KMS-11 (cell line): Measurements from ENCODE around the gene UBR2.

Experiments
- H2AFZ ChIP-seq: fragments of 200-600 bp; sonication (generic); 2 replicates; pipeline ENCODE4 v1.6.1; 2016; ENCODE audit warnings: antibody characterized with exemption, mixed run types, low read depth
- H3K27ac ChIP-seq: fragments of 200-600 bp; sonication (generic); 2 replicates; pipeline ENCODE4 v1.6.1; 2016; ENCODE audit warnings: mild to moderate bottlenecking, mixed run types
- H3K27me3 ChIP-seq: fragments of 200-600 bp; sonication (generic); 2 replicates; pipeline ENCODE4 v1.6.1; 2017; ENCODE audit warnings: mild to moderate bottlenecking, low read depth, mixed run types, moderate library complexity; ENCODE audit not compliant: insufficient read depth
- H3K36me3 ChIP-seq: fragments of 200-600 bp; sonication (generic); 2 replicates; pipeline ENCODE4 v1.6.1; 2017; ENCODE audit warnings: mild to moderate bottlenecking, mixed run types; ENCODE audit not compliant: insufficient read depth
- H3K4me1 ChIP-seq: fragments of 200-600 bp; sonication (generic); 2 replicates; pipeline ENCODE4 v1.6.1; 2016; ENCODE audit warnings: mild to moderate bottlenecking, low read depth, mixed run types; ENCODE audit not compliant: poor library complexity, severe bottlenecking
- H3K4me2 ChIP-seq: fragments of 200-600 bp; sonication (generic); 2 replicates; pipeline ENCODE4 v1.7.0; 2016; ENCODE audit warnings: mild to moderate bottlenecking, mixed run types
- H3K4me3 ChIP-seq: fragments of 200-600 bp; sonication (generic); IDR thresholded peaks from 2 replicates; pipeline ENCODE4 v1.6.1; 2017; ENCODE audit warnings: low read depth, low read length, mixed read lengths; ENCODE audit not compliant: insufficient read depth
- H3K79me2 ChIP-seq: fragments of 200-600 bp; sonication (generic); 2 replicates; pipeline ENCODE4 v1.6.1; 2016; ENCODE audit warnings: low read depth, mixed run types; ENCODE audit not compliant: insufficient read depth
- H3K9ac ChIP-seq: fragments of 200-600 bp; sonication (generic); 2 replicates; pipeline ENCODE4 v1.6.1; 2016; ENCODE audit warnings: mild to moderate bottlenecking, mixed run types
- H4K20me1 ChIP-seq: fragments of 200-600 bp; sonication (generic); 2 replicates; pipeline ENCODE4 v1.6.1; 2016; ENCODE audit warnings: mild to moderate bottlenecking, mixed run types; ENCODE audit not compliant: insufficient read depth
- CTCF ChIP-seq: fragments of 200-600 bp; sonication (generic); conservative IDR thresholded peaks from 2 replicates; pipeline ENCODE4 v1.6.1; 2017; ENCODE audit warnings: low read depth, mild to moderate bottlenecking, antibody characterized with exemption, low read length, moderate library complexity, mixed read lengths

UBR2 gene

GRCh38 chr6:42563697-42564505 lies at the start of gene UBR2:
TSS of gene UBR2 (plus strand) at chr6:42564029. CDS start at chr6:42564320, 291 bp downstream.
- peaks cover 20% of the 10 kb centered on the region for H3K4me1 ChIP-seq
- peak; percentile 73 for TF ChIP-seq CTCF
- peaks cover 45% of the 10 kb centered on the region for H3K79me2 ChIP-seq
- no peaks in the 10 kb centered on the region for H4K20me1 ChIP-seq
- no peak within 1 kb of the TSS for H3K4me3 ChIP-seq
- no peaks in the 10 kb centered on the region for H3K36me3 ChIP-seq
- H2AFZ ChIP-seq = peak within 1 kb of the TSS; percentile 51
- peak within 1 kb of the TSS; percentile 97 for H3K4me2 ChIP-seq
- H3K27me3 ChIP-seq = no peaks in the 10 kb centered on the region
- H3K9ac ChIP-seq = peak within 1 kb of the TSS; percentile 76
- peak within 1 kb of the TSS; percentile 71 for H3K27ac ChIP-seq

- no peaks in the 10 kb centered on the region for H3K27me3 ChIP-seq
These were observed 49.1 kb upstream of the UBR2 start for GRCh38 chr6:42514745-42515144.

GRCh38 chr6:42519779-42520178 lies 44.0 kb upstream of the UBR2 start:
- H3K36me3 ChIP-seq = no peaks in the 10 kb centered on the region

More at GRCh38 chr6:42514745-42515144, 49.1 kb upstream of the UBR2 start:
- Histone ChIP-seq H2AFZ (no peak overlapping the region), H3K9ac (no peak overlapping the region), H3K4me1 (no peaks in the 10 kb centered on the region), H3K4me3 (no peak overlapping the region), H3K27ac (no peak overlapping the region), H4K20me1 (no peaks in the 10 kb centered on the region), H3K79me2 (no peaks in the 10 kb centered on the region), H3K4me2 (no peak overlapping the region), H3K36me3 (no peaks in the 10 kb centered on the region)
- no peak for TF ChIP-seq CTCF

GRCh38 chr6:42520786-42521607 lies 42.8 kb upstream of the UBR2 start:
- H3K27me3 ChIP-seq = no peaks in the 10 kb centered on the region
- no peak overlapping the region for H3K4me2 ChIP-seq
- H3K4me3 ChIP-seq = no peak overlapping the region
- no peaks in the 10 kb centered on the region for H3K36me3 ChIP-seq
- H3K4me1 ChIP-seq = no peaks in the 10 kb centered on the region
- no peaks in the 10 kb centered on the region for H4K20me1 ChIP-seq
- no peaks in the 10 kb centered on the region for H3K79me2 ChIP-seq
- no peak for TF ChIP-seq CTCF
- H3K9ac ChIP-seq = no peak overlapping the region
- H3K27ac ChIP-seq = no peak overlapping the region
- no peak overlapping the region for H2AFZ ChIP-seq

More at GRCh38 chr6:42519779-42520178, 44.0 kb upstream of the UBR2 start:
- Histone ChIP-seq H2AFZ (no peak overlapping the region), H3K27me3 (no peaks in the 10 kb centered on the region), H3K4me3 (no peak overlapping the region), H3K9ac (no peak overlapping the region), H3K4me2 (no peak overlapping the region), H4K20me1 (no peaks in the 10 kb centered on the region), H3K79me2 (no peaks in the 10 kb centered on the region), H3K27ac (no peak overlapping the region), H3K4me1 (no peaks in the 10 kb centered on the region)
- no peak for TF ChIP-seq CTCF
